SH-SY5Y (cell line): ENCODE data around the gene HAP1.

Source experiments
- GATA2 ChIP-seq: IDR thresholded peaks from 2 replicates; pipeline ENCODE4 v1.6.1; 2011; ENCODE audit warnings: mild to moderate bottlenecking, low read depth, low read length
- GATA3 ChIP-seq: IDR thresholded peaks from 2 replicates; pipeline ENCODE4 v1.6.1; 2011; ENCODE audit warnings: low read depth, mild to moderate bottlenecking, low read length, moderate library complexity

GRCh38 chr17:41754066-41754465 is 19.6 kb upstream of the HAP1 start:
- TF ChIP-seq GATA3, result no peak
- no peak for TF ChIP-seq GATA2
